NCI-H226 (cell line): ENCODE measurements around the gene RTRAF.

Experiments used
- DNase-seq: peaks from one replicate; pipeline ENCODE4 v3.0.0-alpha.2; 2015

The RTRAF gene

GRCh38 chr14:52021957-52022600 is 32.7 kb downstream of the RTRAF start:
- DNase-seq: no peak

- DNase-seq: peak; percentile 72
Observed at GRCh38 chr14:52023518-52023917, 34.2 kb downstream of the RTRAF start.

GRCh38 chr14:52025310-52025709 is 36.0 kb downstream of the RTRAF start:
- DNase-seq: peak; percentile 80

DNA sequence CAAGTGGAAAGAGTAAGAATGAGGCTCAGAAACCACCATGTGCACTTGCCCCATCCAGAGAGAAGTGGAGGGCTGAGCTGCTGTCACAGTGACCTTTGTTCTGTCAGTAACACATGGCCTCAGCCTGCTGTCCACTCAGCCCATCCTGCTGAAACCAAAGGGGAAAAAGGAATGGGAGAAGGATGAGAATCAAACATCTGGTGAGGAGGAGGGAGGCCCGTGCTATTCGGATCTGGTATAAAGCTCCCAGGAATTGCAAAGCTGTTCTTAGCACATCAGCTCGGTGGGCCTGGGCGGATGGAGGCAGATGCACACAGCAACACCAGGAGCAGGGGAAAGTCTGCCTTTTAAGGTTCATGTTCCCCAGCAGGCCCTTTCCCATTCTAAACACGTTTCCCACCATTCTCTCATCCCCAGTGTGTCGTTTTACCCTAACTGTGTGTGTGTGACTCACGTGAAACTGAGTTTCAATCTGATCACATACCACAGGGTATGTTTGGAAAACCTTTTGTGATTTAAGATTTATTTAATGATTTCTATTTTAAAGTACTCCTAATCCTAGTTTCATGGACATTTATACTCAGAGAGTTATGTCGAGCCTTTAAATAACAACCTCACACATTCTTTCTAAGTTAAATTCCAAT is 36.8 kb downstream of the RTRAF start:
- DNase-seq: no peak

DNA sequence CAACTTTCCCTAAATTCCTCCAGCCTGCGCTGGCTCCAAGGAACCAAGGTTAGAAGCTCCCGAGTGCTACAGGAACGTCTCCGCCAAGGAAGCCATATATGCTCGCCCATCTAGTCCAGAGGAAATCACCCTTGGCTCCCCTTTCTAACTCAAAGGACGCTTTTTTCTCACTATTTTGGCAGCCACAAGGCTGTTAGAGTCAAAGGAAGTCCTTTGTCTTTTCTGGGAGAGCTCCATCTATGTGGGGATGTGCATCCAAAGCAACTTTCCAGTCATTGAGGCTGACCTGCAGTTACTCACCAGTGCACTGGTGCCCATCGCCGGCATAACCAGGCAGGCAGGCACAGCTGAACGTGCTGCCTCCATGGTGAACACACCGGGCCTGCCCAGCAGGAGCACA is 37.6 kb downstream of the RTRAF start:
- DNase-seq: no peak

- no peak for DNase-seq
Observed at GRCh38 chr14:52029881-52030280, 40.5 kb downstream of the RTRAF start.

GRCh38 chr14:52031781-52032180 is 42.4 kb downstream of the RTRAF start:
- DNase-seq: peak; percentile 61

- no peak for DNase-seq
Observed at GRCh38 chr14:52032204-52032801, 43.0 kb downstream of the RTRAF start.

DNA sequence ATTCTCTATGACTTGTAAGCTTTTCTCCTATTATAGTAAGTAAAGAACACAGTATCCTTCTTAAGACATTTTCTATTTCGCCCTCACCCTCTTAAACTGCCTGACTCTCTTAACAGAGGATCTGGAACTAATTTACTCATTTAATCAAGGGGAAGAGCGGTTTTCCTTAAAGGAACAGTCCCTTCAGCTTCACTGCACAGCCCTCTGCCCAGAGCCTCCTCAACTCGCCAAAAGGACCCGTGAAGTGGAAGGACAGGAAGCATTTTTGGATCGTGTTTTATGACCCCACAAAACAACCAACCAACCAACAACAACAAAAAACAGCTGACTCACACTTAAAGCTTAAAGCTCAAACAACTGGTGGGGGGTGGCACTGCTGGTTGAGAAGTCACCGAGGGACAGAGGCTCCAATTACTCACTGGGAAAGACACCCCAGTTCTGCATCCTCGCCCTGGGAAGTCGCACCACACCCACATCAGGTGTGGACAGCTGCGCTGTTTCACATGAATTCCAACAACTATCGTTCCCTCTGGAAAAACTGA is 43.8 kb downstream of the RTRAF start:
- DNase-seq: no peak

DNA sequence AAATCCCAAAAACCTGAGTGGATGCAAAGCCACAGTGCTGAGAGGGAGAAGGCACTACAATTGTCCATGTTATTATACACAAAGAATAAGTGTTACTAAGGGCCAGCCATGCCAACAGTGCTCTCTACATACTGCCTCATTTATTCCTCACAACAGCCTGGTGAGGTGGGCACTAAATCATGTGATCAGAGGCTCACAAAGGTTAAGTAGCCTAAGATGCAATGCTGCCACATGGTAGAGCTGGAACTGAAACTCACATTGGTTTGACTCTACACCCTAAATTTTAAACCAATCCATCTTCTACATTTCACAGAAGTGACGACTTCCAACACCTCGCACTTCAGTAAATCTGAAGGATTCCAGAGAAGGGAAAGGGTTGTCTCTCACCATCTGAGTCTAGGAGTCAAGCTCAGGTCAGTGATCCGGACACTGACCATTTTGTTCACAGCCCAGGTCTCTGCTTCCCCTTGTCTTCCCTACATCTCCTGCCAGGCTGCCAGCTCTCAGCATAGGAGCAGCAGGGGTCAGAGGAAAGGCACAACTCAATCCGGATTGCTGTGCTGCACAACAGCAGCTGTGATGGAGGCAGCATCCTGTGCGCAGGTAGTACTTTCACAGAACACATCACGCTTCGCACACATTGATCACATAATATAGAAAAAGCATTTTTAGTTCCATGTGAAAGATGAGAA is 49.9 kb downstream of the RTRAF start:
- no peak for DNase-seq

- DNase-seq: no peak
Observed at GRCh38 chr14:52040598-52040997, 51.3 kb downstream of the RTRAF start.

DNA sequence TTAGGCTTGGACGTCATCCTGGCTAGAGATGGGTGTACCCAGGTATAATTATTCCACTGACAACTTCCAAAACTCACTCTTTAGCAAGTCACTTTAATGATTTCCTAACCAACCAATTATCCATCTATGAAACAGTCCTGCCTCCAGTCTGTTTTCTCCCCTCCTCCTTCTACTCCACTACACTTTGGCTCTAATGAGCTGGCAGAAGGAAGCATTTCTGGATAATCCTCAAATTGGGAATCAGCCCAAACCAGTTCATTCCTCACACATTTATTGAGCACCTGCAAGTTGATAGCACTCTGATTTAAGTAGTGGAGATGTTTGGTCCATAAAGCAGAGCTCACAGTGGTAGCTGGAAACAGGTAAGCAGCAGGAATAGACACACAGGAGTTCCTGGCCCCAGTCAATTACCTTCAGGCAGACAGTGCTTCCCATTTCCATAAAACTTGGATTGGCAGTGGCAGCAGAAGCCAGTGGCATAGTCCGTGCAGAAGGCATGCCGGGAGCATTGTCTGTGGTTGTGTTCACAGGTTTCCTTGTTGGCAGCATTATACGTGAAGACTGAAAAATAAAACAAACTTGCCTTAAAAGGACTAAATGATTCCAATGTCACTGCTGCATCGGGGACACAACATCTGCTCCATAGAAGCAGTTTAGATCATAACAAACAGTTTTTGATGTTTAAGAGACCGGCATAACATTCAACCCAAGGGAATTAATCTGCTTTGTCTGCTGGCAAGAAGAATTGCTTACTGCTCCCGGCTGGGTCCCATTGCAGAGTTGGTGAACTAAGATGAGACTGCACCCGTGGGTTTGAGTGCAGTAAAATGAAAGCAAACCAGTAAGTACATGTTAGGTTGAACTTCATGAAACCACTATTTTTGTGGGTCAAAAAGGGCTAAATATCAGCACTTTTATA is 53.3 kb downstream of the RTRAF start:
- DNase-seq: no peak

GRCh38 chr14:52043690-52044089 is 54.3 kb downstream of the RTRAF start:
- DNase-seq: no peak

DNA sequence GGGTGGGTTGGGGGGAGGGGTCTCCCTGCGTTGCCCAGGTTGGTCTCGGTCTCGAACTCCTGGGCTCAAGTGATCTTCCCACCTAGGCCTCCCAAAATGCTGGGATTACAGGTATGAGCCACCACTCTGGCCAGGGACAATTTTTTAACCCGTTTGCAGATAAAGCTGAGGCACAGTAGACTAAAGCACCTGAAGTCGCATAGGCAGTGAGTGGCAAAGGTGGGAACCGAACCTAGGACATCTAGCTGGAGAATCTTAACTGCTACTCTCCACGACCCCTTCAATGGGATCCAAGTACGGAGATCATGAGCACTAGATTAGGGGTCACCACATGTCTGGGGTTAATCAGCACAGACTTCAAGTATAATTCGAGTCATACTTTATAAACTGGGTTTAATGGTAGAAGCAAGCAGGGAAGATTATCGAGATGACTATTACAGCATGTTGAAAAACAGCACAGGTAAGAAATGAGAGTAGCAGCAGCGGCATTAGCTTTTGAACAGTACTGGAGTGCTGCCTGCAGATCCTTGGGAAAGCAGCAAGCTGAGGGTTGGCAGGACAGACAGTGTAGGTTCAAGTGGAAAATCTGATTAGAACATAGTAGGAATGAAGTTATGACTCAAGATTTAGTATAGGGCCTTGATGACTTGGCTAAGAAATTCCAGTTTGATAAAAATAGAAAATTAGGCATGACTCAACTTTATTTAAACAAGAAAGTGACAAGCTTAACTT is 55.6 kb downstream of the RTRAF start:
- DNase-seq: peak; percentile 48

DNA sequence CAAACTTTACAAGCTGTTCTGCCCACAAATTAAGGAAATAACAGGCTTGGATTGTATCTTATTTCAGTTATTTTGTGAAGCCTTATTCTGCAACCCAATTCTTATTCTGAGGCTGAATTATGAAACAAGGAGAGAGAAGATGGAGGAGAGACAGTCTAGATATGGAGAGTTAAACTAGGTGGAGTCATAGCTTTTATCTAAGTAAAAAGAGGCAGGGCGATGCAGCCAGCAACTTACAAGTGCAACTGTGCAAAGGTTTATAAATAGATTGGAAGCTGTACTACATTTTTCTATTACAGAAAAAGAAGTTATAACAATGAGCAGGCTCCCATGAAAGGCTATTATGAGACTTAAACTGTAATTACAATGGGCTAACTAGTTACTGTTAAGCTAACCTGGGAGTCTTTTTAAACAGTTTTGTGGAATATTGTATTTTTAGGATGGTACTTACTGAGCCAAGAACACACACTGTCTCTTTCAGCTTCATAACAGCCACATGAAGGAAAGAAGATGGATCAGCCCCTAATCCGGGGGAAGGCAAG is 57.1 kb downstream of the RTRAF start:
- DNase-seq: no peak

- no peak for DNase-seq
Observed at GRCh38 chr14:52048116-52048515, 58.8 kb downstream of the RTRAF start.

- no peak for DNase-seq
Observed at GRCh38 chr14:52048641-52049204, 59.4 kb downstream of the RTRAF start.

GRCh38 chr14:52049271-52049670 is 59.9 kb downstream of the RTRAF start:
- DNase-seq: no peak

GRCh38 chr14:52049721-52050588 is 60.6 kb downstream of the RTRAF start:
- no peak for DNase-seq

DNA sequence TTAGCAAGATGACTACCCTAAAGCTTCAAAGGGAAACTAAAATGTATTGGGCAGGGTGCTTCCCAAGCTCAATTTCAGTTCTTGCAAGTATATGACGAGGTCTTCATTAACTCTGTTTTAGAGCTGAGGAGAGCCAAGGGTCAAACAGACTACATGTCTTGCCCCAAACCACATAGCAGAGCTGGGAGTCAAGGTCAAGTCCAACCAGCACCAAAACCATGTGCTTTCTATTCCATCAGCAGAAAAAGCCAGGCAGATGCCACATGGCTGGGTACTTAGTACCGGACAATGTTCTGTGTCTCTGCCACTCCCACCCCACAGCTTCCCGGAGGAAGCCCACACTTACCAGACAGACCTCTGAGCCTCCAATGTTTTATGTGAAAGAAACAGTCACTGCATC is 61.9 kb downstream of the RTRAF start:
- no peak for DNase-seq
